ENCODE results near the gene CHCHD6.
A peak's percentile ranks its signal among the peaks of the same experiment; 100 is the strongest.

CHCHD6 gene

DNA sequence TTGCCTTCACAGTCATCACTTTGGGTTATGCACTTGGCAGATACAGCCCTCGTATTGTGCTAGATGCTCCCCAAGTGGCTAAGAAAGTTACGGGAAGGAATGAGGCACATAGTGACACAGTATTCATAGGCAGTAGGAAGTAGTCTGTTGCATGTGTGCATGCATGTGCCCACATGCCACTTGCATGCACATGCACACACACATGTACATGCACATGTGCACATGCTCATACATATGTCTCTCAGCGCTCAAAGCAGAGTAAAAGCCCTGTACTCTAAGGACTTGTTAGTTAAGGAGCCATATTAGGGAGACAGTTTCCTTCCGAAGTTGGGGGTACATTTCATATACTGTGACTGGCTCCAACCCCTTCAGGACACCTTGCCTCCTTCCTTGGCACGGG is 128.9 kb downstream of the CHCHD6 start:
- H3K4me3 ChIP-seq (ENCODE audit: low read length), result no peak overlapping the region
- DNase-seq (ENCODE audit: low read depth), result no peak
- TF ChIP-seq, protein P1, sequence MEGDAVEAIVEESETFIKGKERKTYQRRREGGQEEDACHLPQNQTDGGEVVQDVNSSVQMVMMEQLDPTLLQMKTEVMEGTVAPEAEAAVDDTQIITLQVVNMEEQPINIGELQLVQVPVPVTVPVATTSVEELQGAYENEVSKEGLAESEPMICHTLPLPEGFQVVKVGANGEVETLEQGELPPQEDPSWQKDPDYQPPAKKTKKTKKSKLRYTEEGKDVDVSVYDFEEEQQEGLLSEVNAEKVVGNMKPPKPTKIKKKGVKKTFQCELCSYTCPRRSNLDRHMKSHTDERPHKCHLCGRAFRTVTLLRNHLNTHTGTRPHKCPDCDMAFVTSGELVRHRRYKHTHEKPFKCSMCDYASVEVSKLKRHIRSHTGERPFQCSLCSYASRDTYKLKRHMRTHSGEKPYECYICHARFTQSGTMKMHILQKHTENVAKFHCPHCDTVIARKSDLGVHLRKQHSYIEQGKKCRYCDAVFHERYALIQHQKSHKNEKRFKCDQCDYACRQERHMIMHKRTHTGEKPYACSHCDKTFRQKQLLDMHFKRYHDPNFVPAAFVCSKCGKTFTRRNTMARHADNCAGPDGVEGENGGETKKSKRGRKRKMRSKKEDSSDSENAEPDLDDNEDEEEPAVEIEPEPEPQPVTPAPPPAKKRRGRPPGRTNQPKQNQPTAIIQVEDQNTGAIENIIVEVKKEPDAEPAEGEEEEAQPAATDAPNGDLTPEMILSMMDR (IDR thresholded peaks at IDR 0.05; ENCODE audit: insufficient read depth, low read depth, low read length, missing control alignments), result no peak

DNA sequence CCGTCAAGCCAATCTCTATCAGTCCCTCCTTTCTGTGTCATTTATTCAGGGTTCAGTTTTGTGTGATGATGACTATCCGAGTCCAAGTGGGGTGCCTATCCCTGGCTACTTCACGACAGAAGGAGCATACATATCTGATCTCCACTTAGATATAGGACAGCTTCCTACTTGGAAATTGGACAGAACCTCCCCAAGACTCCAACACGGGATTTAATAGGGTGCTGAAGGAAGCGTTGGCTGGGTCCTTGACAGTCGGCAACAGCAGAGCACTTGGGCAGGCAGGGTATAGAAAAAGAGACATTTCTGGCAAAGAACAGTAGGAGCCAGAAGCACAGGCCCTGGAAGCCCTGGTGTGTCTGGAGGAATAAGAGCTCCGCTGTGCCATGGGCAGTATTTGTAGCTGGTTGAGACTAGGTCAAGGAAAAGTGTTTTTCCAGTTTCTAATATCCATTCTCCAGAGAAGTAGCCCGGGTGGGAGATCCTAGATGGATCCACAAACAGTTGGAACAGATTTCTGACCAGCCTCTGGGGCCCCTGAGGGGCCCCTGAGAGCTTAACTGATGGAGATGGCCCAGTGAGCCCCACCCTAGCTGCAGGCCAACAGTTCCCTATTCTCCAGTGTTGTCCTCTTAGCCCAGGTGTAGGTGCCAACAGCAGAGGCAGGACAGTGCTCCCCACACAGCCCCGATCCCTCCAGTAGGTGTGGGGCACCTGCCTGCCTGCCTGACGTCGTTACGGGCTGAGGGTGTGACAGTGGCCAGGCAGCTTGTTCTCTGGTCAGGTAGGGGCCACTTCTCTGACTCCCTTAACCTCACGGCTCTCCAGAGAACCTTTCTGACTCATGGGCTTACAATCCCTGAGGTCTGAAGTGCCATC is 130.8 kb downstream of the CHCHD6 start:
- no peak overlapping the region for H3K4me3 ChIP-seq (ENCODE audit: low read length)
- DNase-seq (ENCODE audit: low read depth), result peak; percentile 42
- TF ChIP-seq, protein P1 (IDR thresholded peaks at IDR 0.05; ENCODE audit: insufficient read depth, low read depth, low read length, missing control alignments), result no peak

DNA sequence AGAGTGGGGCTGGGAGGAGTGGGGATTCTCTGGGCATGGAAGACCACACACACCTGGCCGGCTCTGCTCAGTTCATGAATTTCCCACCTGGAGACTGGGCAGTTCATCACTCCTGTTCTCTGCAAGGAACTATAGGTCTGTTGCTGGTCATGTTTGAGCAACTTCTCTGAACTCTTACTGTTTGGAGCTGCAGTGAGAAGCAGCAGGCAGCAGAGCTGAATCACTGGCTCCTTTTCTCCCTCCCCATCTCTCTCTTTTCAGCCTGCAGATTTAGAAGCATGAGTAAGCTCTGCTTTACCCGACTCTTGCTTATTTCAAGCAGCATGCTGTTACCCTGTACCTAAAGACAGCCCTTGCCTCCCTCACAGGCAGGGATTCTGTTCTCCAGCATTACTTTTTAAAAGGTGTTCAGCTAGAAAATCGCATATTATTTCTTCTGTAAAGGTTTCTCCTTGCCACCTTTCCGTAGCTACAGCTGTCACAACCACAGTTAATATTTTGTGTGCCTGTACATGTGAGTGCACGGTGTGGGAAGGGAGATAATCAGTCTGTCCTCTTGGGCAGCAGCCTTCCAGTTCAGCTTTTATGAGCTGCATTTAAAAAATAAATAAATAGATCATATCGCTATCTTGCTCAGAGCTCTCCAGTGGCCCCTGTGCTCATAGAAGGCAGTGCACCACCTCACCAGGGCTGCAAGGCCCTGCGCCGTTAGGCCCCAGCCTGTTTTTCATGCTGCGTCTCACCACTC is 131.6 kb downstream of the CHCHD6 start:
- TF ChIP-seq, protein P1 (IDR thresholded peaks at IDR 0.05; ENCODE audit: insufficient read depth, low read depth, low read length, missing control alignments), result peak; percentile 14
- DNase-seq (ENCODE audit: low read depth), result peak; percentile 75
- H3K4me3 ChIP-seq (ENCODE audit: low read length), result no peak overlapping the region

DNA sequence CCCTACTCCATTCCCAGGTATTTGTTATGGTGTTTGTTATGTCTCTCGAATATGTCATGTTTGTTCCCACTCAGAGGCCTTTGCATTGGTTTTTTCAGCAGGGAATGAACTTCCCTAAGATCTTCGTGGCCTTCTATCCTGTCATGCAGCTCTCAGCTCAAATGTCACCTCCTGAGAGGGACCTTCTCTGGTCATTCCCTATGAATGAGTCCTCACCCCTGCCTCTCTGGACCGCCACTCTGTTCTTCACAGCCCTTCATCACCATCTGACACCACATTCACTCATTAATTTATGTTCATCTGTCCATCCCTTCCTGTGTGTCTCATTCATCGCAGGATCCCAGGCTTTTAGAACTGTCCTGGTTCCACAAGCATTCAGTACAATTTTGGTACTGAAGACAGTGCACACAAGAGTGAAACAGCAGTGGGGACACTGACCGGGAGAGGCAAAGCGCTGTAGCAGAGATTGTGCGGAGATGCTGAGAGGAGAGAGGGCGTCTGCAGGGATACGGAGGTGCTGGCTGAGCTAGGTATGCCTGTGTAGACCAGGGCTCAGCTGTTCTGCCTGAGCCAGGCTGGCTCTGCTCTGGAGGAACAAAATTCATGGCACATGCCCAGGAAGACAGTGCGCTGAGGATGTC is 132.3 kb downstream of the CHCHD6 start:
- DNase-seq (ENCODE audit: low read depth), result no peak
- no peak overlapping the region for H3K4me3 ChIP-seq (ENCODE audit: low read length)
- TF ChIP-seq, protein P1 (IDR thresholded peaks at IDR 0.05; ENCODE audit: insufficient read depth, low read depth, low read length, missing control alignments), result no peak

DNA sequence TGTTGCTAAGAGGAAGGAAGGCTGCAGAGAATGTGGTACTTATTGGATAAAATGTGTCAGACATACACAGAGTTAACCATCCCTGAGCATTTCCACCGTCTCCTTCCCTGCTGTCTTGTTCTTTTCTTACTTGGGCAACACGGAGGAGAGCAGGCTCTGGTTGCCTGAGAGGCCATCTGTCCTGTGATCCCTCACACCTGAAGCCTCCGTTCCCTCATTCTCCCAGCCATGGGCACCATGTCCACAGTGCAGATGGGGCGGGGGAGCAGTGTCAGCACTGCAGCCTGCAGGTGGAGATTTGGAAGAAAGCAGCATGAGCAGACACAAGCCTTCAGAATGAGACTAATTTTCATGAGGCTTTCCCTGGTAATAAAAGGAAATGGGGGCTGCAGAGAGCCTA is 133.7 kb downstream of the CHCHD6 start:
- no peak for DNase-seq (ENCODE audit: low read depth)

DNA sequence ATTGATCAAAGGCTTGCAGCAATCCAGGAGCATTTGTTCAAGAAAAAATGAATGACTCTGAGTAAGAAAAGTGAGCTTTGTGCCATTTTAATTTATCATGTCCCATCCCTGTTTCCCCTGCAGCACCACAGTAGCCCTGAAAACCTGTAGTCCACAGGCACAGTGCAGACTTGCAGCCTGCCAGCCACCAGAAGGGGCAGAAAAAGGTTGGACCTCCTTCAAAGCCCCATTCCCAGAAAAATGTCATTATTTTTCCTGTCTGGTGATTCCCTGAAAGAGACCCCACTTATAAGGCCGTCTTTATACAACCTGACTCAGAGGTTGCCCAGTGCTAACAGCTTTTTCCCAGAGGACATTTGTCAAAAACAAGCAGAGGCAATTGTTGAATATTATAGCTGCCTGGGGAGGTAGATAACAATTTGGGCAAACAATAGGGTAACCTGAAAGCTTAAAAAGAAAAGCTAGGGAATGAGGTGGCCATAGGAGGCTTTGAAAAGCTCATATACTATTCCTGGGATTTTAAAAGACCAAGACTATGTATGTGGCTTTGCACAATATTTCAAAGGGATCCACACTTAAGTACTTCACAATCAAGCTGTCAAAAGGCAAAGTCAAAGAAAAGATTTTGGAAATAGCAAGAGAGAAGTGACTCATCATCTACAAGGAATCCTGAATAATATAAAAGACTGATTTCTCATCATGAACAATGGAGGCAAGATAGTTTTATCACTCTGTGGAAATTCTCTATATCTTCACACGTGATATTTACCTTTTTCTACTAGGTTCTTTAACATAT is 142.1 kb downstream of the CHCHD6 start:
- DNase-seq (ENCODE audit: low read depth), result peak; percentile 49
- TF ChIP-seq, protein P1 (IDR thresholded peaks at IDR 0.05; ENCODE audit: insufficient read depth, low read depth, low read length, missing control alignments), result no peak
- no peak overlapping the region for H3K4me3 ChIP-seq (ENCODE audit: low read length)

More for the DNA sequence above, 133.7 kb downstream of the CHCHD6 start:
- H3K4me3 ChIP-seq (ENCODE audit: low read length), result no peak overlapping the region
- TF ChIP-seq, protein P1 (IDR thresholded peaks at IDR 0.05; ENCODE audit: insufficient read depth, low read depth, low read length, missing control alignments), result no peak

Data from epithelial cell of esophagus (primary cell).